Mucosa of descending colon (tissue), 3 donors: Measurements from ENCODE around the gene PMF1. TPM values are rescaled to one million over a fixed set of nuclear protein-coding genes. Genes with fewer than 3 reads are reported as not detected.

ENCODE experiments used
- ATAC-seq: fragments of 200-7000 bp; cut with Tn5 transposase; one replicate; pipeline ENCODE4 v1.9.1; 2020; ENCODE audit warnings: mild to moderate bottlenecking, moderate library complexity
- DNase-seq, 3 donors: peaks; one replicate each; pipeline ENCODE4 v3.0.0-alpha.2; 2020
- H3K36me3 ChIP-seq: fragments of 200-600 bp; one replicate; pipeline ENCODE4 v1.8.0; 2021; ENCODE audit warnings: low read depth, mild to moderate bottlenecking
- H3K4me1 ChIP-seq: fragments of 200-600 bp; one replicate; pipeline ENCODE4 v1.8.0; 2021; ENCODE audit warnings: low read depth, mild to moderate bottlenecking
- H3K4me3 ChIP-seq: fragments of 200-600 bp; one replicate; pipeline ENCODE4 v1.8.0; 2021; ENCODE audit warnings: mild to moderate bottlenecking
- H3K9me3 ChIP-seq: fragments of 200-600 bp; one replicate; pipeline ENCODE4 v1.8.0; 2021; ENCODE audit warnings: mild to moderate bottlenecking
- CTCF ChIP-seq: fragments of 200-600 bp; IDR thresholded peaks from one replicate; pipeline ENCODE4 v1.8.0; 2022; ENCODE audit warnings: antibody characterized with exemption, mild to moderate bottlenecking
- intact Hi-C, 2 donors: fragments of 100-400 bp; cut with DNase I in 1 of 2; cut with micrococcal nuclease in 1 of 2; formaldehyde crosslinking; loops; one replicate each; pipeline versions ENCODE4 v1.11.0 to v1.11.1; 2022; cut with DNase I, micrococcal nuclease
- total RNA-seq, 3 donors: library from RNA; stranded (reverse); fragmentation: NEBNext Ultra II Directional in 2 of 3; extraction: Animal tissue kit (Norgen Biotek cat#: 25700) in 2 of 3; gene quantifications; one replicate each; pipeline versions ENCODE4 v1.2.1 to v1.2.4, GENCODE V29; 2021 to 2023
- donor health status: DM: no; HTN: no; CAD: no; lungs with moderate emphysema.
- donor health status: DM: no; HTN: no; CAD: no.
- donor health status: DM: no; HTN: yes; CAD: no.

The PMF1 gene
- total RNA-seq, 3 donors from 2014 or later, result 38.1 to 46.8 (median 43.6) TPM

GRCh38 chr1:156285437-156285836 lies 72.6 kb downstream of the PMF1 start:
- ATAC-seq (no peak), DNase-seq (no peak)
- Histone ChIP-seq H3K4me3 (no peak overlapping the region), H3K9me3 (no peaks in the 10 kb centered on the region), H3K36me3 (no peaks in the 10 kb centered on the region), H3K4me1 (peaks cover 21% of the 10 kb centered on the region)
- intact Hi-C loops, result no loop called here
- TF ChIP-seq CTCF, result no peak

GRCh38 chr1:156286061-156286460 lies 73.3 kb downstream of the PMF1 start:
- intact Hi-C loops, result no loop called here
- Histone ChIP-seq H3K9me3 (no peaks in the 10 kb centered on the region), H3K36me3 (no peaks in the 10 kb centered on the region), H3K4me3 (no peak overlapping the region), H3K4me1 (peaks cover 18% of the 10 kb centered on the region)
- no peak for TF ChIP-seq CTCF
- DNase-seq (no peak), ATAC-seq (no peak)

Other genes with a start within 250 kb of the PMF1 start
- 100 to 1,000 TPM in 1 of 3 donors, 10 to 100 TPM in 2; 79.7 to 132 (median 90.5) TPM for gene ARHGEF2, start 234.5 kb upstream of the PMF1 start, total RNA-seq
- gene SSR2, start 192.1 kb upstream of the PMF1 start, total RNA-seq, result 100 to 1,000 TPM; 144 to 203 (median 164) TPM
- gene UBQLN4, start 159.2 kb upstream of the PMF1 start, total RNA-seq, result 10 to 100 TPM; 23.7 to 36.9 (median 23.9) TPM
- 10 to 100 TPM; 49.8 to 73.4 (median 60.7) TPM for gene LAMTOR2, start 158.2 kb upstream of the PMF1 start, total RNA-seq
- 100 to 1,000 TPM in 2 of 3 donors, 10 to 100 TPM in 1; 85.1 to 242 (median 158) TPM for gene RAB25, start 151.8 kb upstream of the PMF1 start, total RNA-seq
- 1 to 10 TPM in 1 of 3 donors, under 1 TPM in 2; 0.32 to 2.5 (median 0.66) TPM for gene MEX3A, start 130.5 kb upstream of the PMF1 start, total RNA-seq
- 100 to 1,000 TPM; 263 to 334 (median 308) TPM for gene LMNA, start 98.3 kb upstream of the PMF1 start, total RNA-seq
- 1 to 10 TPM; 2.1 to 7.6 (median 5.5) TPM for gene SEMA4A, start 59.4 kb upstream of the PMF1 start, total RNA-seq
- gene SLC25A44, start 18.9 kb upstream of the PMF1 start, total RNA-seq, result 10 to 100 TPM; 19.8 to 31.1 (median 24.8) TPM
- gene BGLAP, start 29.2 kb downstream of the PMF1 start, total RNA-seq, result 1 to 10 TPM; 1.4 to 4.6 (median 2.4) TPM
- gene PAQR6, start 35.0 kb downstream of the PMF1 start, total RNA-seq, result 1 to 10 TPM; 1.5 to 6.2 (median 1.9) TPM
- 10 to 100 TPM; 72.9 to 89.5 (median 81.1) TPM for gene SMG5, start 69.8 kb downstream of the PMF1 start, total RNA-seq
- 1 to 10 TPM; 3.9 to 6.0 (median 4.1) TPM for gene TMEM79, start 71.3 kb downstream of the PMF1 start, total RNA-seq
- 10 to 100 TPM; 33.0 to 50.1 (median 35.3) TPM for gene GLMP, start 82.7 kb downstream of the PMF1 start, total RNA-seq
- not detected for gene VHLL, start 86.3 kb downstream of the PMF1 start, total RNA-seq
- 100 to 1,000 TPM; 117 to 157 (median 133) TPM for gene CCT3, start 125.3 kb downstream of the PMF1 start, total RNA-seq
- gene TSACC, start 125.5 kb downstream of the PMF1 start, total RNA-seq, result under 1 TPM in 1 of 3 donors, not detected in 2; 0.87 TPM
- gene RHBG, start 156.2 kb downstream of the PMF1 start, total RNA-seq, result not detected